ENCODE data around the gene C2CD4A. TPM values are rescaled to one million over a fixed set of nuclear protein-coding genes. Genes with fewer than 3 reads are reported as not detected.

C2CD4A gene
- total RNA-seq, 1 donor from 2014 or later: 3.2 TPM

Other genes starting within 250 kb of the C2CD4A start
- 85.9 and 97.9 TPM in 2 replicates for gene VPS13C, start 6.5 kb upstream of the C2CD4A start, total RNA-seq
- 9.2 and 32.5 TPM in 2 replicates for gene C2CD4B, start 98.3 kb downstream of the C2CD4A start, total RNA-seq